Measurements from ENCODE around the gene TDRD1. TPM values are rescaled to one million over a fixed set of nuclear protein-coding genes. Genes with fewer than 3 reads are reported as not detected.

The TDRD1 gene, protein sequence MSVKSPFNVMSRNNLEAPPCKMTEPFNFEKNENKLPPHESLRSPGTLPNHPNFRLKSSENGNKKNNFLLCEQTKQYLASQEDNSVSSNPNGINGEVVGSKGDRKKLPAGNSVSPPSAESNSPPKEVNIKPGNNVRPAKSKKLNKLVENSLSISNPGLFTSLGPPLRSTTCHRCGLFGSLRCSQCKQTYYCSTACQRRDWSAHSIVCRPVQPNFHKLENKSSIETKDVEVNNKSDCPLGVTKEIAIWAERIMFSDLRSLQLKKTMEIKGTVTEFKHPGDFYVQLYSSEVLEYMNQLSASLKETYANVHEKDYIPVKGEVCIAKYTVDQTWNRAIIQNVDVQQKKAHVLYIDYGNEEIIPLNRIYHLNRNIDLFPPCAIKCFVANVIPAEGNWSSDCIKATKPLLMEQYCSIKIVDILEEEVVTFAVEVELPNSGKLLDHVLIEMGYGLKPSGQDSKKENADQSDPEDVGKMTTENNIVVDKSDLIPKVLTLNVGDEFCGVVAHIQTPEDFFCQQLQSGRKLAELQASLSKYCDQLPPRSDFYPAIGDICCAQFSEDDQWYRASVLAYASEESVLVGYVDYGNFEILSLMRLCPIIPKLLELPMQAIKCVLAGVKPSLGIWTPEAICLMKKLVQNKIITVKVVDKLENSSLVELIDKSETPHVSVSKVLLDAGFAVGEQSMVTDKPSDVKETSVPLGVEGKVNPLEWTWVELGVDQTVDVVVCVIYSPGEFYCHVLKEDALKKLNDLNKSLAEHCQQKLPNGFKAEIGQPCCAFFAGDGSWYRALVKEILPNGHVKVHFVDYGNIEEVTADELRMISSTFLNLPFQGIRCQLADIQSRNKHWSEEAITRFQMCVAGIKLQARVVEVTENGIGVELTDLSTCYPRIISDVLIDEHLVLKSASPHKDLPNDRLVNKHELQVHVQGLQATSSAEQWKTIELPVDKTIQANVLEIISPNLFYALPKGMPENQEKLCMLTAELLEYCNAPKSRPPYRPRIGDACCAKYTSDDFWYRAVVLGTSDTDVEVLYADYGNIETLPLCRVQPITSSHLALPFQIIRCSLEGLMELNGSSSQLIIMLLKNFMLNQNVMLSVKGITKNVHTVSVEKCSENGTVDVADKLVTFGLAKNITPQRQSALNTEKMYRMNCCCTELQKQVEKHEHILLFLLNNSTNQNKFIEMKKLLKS
- under 1 TPM in 1 of 4 donors, not detected in 3; 0.10 TPM for total RNA-seq

DNA sequence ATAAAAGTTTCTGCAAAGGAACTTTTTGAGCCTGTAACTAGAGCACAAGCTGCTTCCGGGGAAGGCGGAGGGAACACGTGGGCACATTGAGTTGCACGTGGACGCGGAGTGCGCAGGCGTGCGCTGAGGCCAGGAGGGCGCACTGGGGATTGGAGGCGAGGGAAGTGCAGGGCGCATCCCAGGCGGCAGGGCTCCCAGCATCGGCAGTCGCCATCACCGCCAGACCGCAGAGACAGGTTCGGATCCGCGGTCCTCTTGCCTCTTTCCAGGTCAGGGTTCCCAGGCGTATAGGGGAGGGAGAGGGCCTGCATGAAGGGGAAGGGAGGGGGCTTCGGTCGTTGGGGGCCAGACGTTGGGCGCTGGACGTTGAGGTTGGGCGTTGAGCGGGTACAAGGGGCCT lies at the start of gene TDRD1:
TDRD1 (plus strand) TSS at position 206 of the 400 bp plus-strand sequence. CDS start 8,479 bp downstream, outside the sequence.
- H3K4me3 ChIP-seq: no peak within 1 kb of the TSS
- DNase-seq (no peak), ATAC-seq (no peak)
- H3K9me3 ChIP-seq: no peaks in the 10 kb centered on the region
- TF ChIP-seq POLR2A (IDR thresholded peaks at IDR 0.05) (no peak), CTCF (IDR thresholded peaks at IDR 0.05 in 4 of 5, conservative IDR thresholded peaks at IDR 0.05 in 1 of 5) (no peak)
- H3K4me1 ChIP-seq: peaks cover 0 to 12% of the 10 kb centered on the region in 2 donors
- no peaks in the 10 kb centered on the region for H3K27me3 ChIP-seq
- no peaks in the 10 kb centered on the region for H3K36me3 ChIP-seq
- in situ Hi-C loops (cut with MboI; ENCODE audit: low sequenced_read_pairs in 4 of 4) (no loop called here), intact Hi-C loops (cut with DNase I; ENCODE audit: low total_unique reads) (no loop called here)
- H3K27ac ChIP-seq: no peak within 1 kb of the TSS

- intact Hi-C loops (cut with DNase I; ENCODE audit: low total_unique reads) (no loop called here), in situ Hi-C loops (cut with MboI; ENCODE audit: low sequenced_read_pairs in 4 of 4) (no loop called here)
- H3K4me3 ChIP-seq: no peak overlapping the region
- peaks cover 0 to 98% of the 10 kb centered on the region in 2 donors for H3K36me3 ChIP-seq
- no peaks in the 10 kb centered on the region for H3K4me1 ChIP-seq
- H3K27ac ChIP-seq: no peak overlapping the region
- TF ChIP-seq POLR2A (IDR thresholded peaks at IDR 0.05): no peak
- no peak for TF ChIP-seq CTCF (IDR thresholded peaks at IDR 0.05 in 4 of 5, conservative IDR thresholded peaks at IDR 0.05 in 1 of 5)
- H3K9me3 ChIP-seq: no peaks in the 10 kb centered on the region
- DNase-seq (no peak), ATAC-seq (no peak)
- H3K27me3 ChIP-seq: no peaks in the 10 kb centered on the region
Observed at GRCh38 chr10:114131094-114131493, 48.1 kb upstream of the TDRD1 start.

DNA sequence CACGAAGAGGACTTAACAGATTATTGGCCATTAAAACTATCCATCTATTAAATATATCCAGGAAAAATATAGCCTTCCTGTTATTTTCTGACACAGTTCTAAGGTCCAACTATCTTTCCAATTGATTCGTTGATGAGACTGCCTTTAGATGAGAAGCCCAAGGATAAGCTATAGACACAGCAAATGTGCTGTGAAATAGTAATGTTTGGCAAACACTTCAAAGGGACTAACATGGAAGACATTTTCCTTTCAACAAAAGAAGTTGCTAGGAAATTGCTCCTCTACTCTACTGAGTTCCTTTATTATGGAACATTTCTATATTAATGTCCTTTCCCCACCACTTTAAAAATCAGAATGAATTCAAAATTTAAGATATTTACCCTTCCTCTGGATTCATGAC lies 43.7 kb upstream of the TDRD1 start:
- Histone ChIP-seq H3K27me3 (no peaks in the 10 kb centered on the region), H3K4me3 (no peak overlapping the region), H3K27ac (no peak overlapping the region), H3K9me3 (no peaks in the 10 kb centered on the region), H3K36me3 (peaks cover 0 to 70% of the 10 kb centered on the region in 2 donors), H3K4me1 (no peaks in the 10 kb centered on the region)
- no peak for ATAC-seq
- no peak for TF ChIP-seq POLR2A (IDR thresholded peaks at IDR 0.05)
- no peak for TF ChIP-seq CTCF (IDR thresholded peaks at IDR 0.05 in 4 of 5, conservative IDR thresholded peaks at IDR 0.05 in 1 of 5)
- no peak for DNase-seq
- in situ Hi-C loops (cut with MboI; ENCODE audit: low sequenced_read_pairs in 4 of 4): no loop called here
- intact Hi-C loops (cut with DNase I; ENCODE audit: low total_unique reads): no loop called here

GRCh38 chr10:114138581-114138980 lies 40.6 kb upstream of the TDRD1 start:
- in situ Hi-C loops (cut with MboI; ENCODE audit: low sequenced_read_pairs in 4 of 4) (no loop called here), intact Hi-C loops (cut with DNase I; ENCODE audit: low total_unique reads) (no loop called here)
- no peak for TF ChIP-seq POLR2A (IDR thresholded peaks at IDR 0.05)
- no peak for TF ChIP-seq CTCF (IDR thresholded peaks at IDR 0.05 in 4 of 5, conservative IDR thresholded peaks at IDR 0.05 in 1 of 5)
- Histone ChIP-seq H3K27ac (no peak overlapping the region), H3K4me1 (peaks cover 3 to 5% of the 10 kb centered on the region in 2 donors), H3K27me3 (no peaks in the 10 kb centered on the region), H3K4me3 (no peak overlapping the region), H3K36me3 (peaks cover 0 to 51% of the 10 kb centered on the region in 2 donors), H3K9me3 (no peaks in the 10 kb centered on the region)
- ATAC-seq (no peak), DNase-seq (no peak)

All from gastrocnemius medialis (tissue), 4 donors.